Activated naive CD4-positive, alpha-beta T cell treated with Interleukin-2 at 50 U/mL for 16 hours (primary cell): ENCODE measurements around the gene THBS3.
A peak's percentile ranks its signal among the peaks of the same experiment; 100 is the strongest.
"Not testable (repeated sequence)": the region's sequence is repeated elsewhere in the genome, so short reads cannot be mapped to it uniquely, and the experiment has no call there.

Experiments
- DNase-seq: peaks from one replicate; pipeline ENCODE4 v3.0.0-alpha.2; 2020

The THBS3 gene

GRCh38 chr1:155207806-155208540 is at the start of gene THBS3:
Gene THBS3 (minus strand): TSS chr1:155207897. CDS start chr1:155207876, 21 bp downstream.
- DNase-seq = no peak

- no peak for DNase-seq
Measured at GRCh38 chr1:155256058-155256852, 48.6 kb upstream of the THBS3 start.

- DNase-seq = peak; percentile 78
Measured at GRCh38 chr1:155255243-155256007, 47.7 kb upstream of the THBS3 start, which contains the start of gene ENTREP3. Gene ENTREP3 (minus strand): TSS chr1:155255483. CDS start chr1:155254877, 606 bp downstream.

GRCh38 chr1:155254714-155255242 is 47.1 kb upstream of the THBS3 start:
- DNase-seq = no peak

- no peak for DNase-seq
Measured at GRCh38 chr1:155254228-155254713, 46.6 kb upstream of the THBS3 start.

GRCh38 chr1:155253797-155254196 is 46.1 kb upstream of the THBS3 start:
- DNase-seq = no peak

GRCh38 chr1:155253208-155253607 is 45.5 kb upstream of the THBS3 start:
- no peak for DNase-seq

GRCh38 chr1:155251566-155251965 is 43.9 kb upstream of the THBS3 start:
- DNase-seq = no peak

- peak; percentile 96 for DNase-seq
Measured at GRCh38 chr1:155250633-155251449, 43.1 kb upstream of the THBS3 start.

- no peak for DNase-seq
Measured at GRCh38 chr1:155250246-155250632, 42.5 kb upstream of the THBS3 start.

- DNase-seq = no peak
Measured at GRCh38 chr1:155247667-155248553, 40.2 kb upstream of the THBS3 start.

- not testable (repeated sequence) for DNase-seq
Measured at GRCh38 chr1:155246796-155247195, 39.1 kb upstream of the THBS3 start.

GRCh38 chr1:155245163-155245524 is 37.4 kb upstream of the THBS3 start:
- no peak for DNase-seq

GRCh38 chr1:155244368-155245162 is 36.9 kb upstream of the THBS3 start:
- DNase-seq = peak; percentile 90

- no peak for DNase-seq
Measured at GRCh38 chr1:155242805-155243358, 35.2 kb upstream of the THBS3 start.

GRCh38 chr1:155241841-155242264 is 34.2 kb upstream of the THBS3 start:
- no peak for DNase-seq

GRCh38 chr1:155241069-155241679 is 33.5 kb upstream of the THBS3 start:
- DNase-seq = peak; percentile 66

- DNase-seq = no peak
Measured at GRCh38 chr1:155236451-155236850, 28.8 kb upstream of the THBS3 start.

- not testable (repeated sequence) for DNase-seq
Measured at GRCh38 chr1:155235375-155235774, 27.7 kb upstream of the THBS3 start.
